Naive thymus-derived CD4-positive, alpha-beta T cell (primary cell): ENCODE data around the gene ADARB1. TPM values are rescaled to one million over a fixed set of nuclear protein-coding genes. Genes with fewer than 3 reads are reported as not detected.

Source experiments
- ATAC-seq: fragments of 150-1000 bp; cut with Tn5 transposase; 2 replicates; pipeline ENCODE4 v1.10.0; 2021; ENCODE audit warnings: mild to moderate bottlenecking, moderate library complexity
- CTCF ChIA-PET: fragments of 350-600 bp; sonication (Branson Sonifier 250); formaldehyde crosslinking; loops from one replicate; lab custom pipeline; 2021; ENCODE audit warnings: antibody characterized with exemption; lab: Charles Lee
- POLR2A ChIA-PET: fragments of 350-600 bp; sonication (Branson Sonifier 250); formaldehyde crosslinking; loops from one replicate; lab custom pipeline; 2021; ENCODE audit warnings: antibody characterized with exemption, inconsistent platforms; lab: Charles Lee
- DNase-seq, 9 donors: peaks; one replicate each; pipeline versions ENCODE4 v3.0.0 to v3.0.0-alpha.2; 2020 to 2022; ENCODE audit warnings: mixed read lengths in 1 of 9
- H3K27ac ChIP-seq: one replicate; pipeline ENCODE4 v1.7.0; 2013; ENCODE audit warnings: mild to moderate bottlenecking, low read depth, low read length, moderate library complexity
- H3K27me3 ChIP-seq, 2 donors: one replicate each; pipeline ENCODE4 v1.7.0; 2013; ENCODE audit warnings: low read length in 2 of 2, mild to moderate bottlenecking in 2 of 2, moderate library complexity in 2 of 2; ENCODE audit not compliant: control insufficient read depth in 2 of 2, insufficient read depth in 2 of 2
- H3K36me3 ChIP-seq, 3 experiments: 1 replicate in 2 of 3; 2 replicates in 1 of 3; pipeline ENCODE4 v1.7.0; 2013; ENCODE audit warnings: low read length in 3 of 3, mild to moderate bottlenecking in 3 of 3, moderate library complexity in 1 of 3; ENCODE audit not compliant: insufficient read depth in 3 of 3, control insufficient read depth in 2 of 3
- H3K4me1 ChIP-seq, 2 donors: one replicate each; pipeline ENCODE4 v1.7.0; 2013; ENCODE audit warnings: low read length in 2 of 2, mild to moderate bottlenecking in 2 of 2, moderate library complexity in 1 of 2; ENCODE audit not compliant: control insufficient read depth in 2 of 2, insufficient read depth in 2 of 2
- H3K4me3 ChIP-seq: 2 replicates; pipeline ENCODE4 v1.7.0; 2013; ENCODE audit warnings: mild to moderate bottlenecking, low read length
- H3K9me3 ChIP-seq, 3 experiments: 1 replicate in 2 of 3; 2 replicates in 1 of 3; pipeline ENCODE4 v1.7.0; 2013; ENCODE audit warnings: low read length in 3 of 3; ENCODE audit not compliant: control insufficient read depth in 2 of 3
- H3K27ac Mint-ChIP-seq, 9 donors: one replicate each; pipeline ENCODE4 v1.8.0; 2020 to 2022; ENCODE audit warnings: mixed read lengths in 9 of 9, mild to moderate bottlenecking in 8 of 9, moderate library complexity in 5 of 9, inconsistent platforms in 2 of 9
- H3K27me3 Mint-ChIP-seq, 5 donors: one replicate each; pipeline ENCODE4 v1.8.0; 2021 to 2022; ENCODE audit warnings: mixed read lengths in 5 of 5, mild to moderate bottlenecking in 1 of 5
- H3K36me3 Mint-ChIP-seq, 5 donors: one replicate each; pipeline ENCODE4 v1.8.0; 2020 to 2022; ENCODE audit warnings: mixed read lengths in 5 of 5, mild to moderate bottlenecking in 3 of 5, inconsistent platforms in 1 of 5
- H3K4me1 Mint-ChIP-seq, 7 donors: one replicate each; pipeline ENCODE4 v1.8.0; 2020 to 2022; ENCODE audit warnings: mixed read lengths in 7 of 7, mild to moderate bottlenecking in 3 of 7, inconsistent platforms in 1 of 7
- H3K4me3 Mint-ChIP-seq, 10 donors: one replicate each; pipeline ENCODE4 v1.8.0; 2020 to 2022; ENCODE audit warnings: mild to moderate bottlenecking in 10 of 10, mixed read lengths in 10 of 10, moderate library complexity in 6 of 10, inconsistent platforms in 2 of 10
- H3K9me3 Mint-ChIP-seq, 11 donors: one replicate each; pipeline ENCODE4 v1.8.0; 2020 to 2022; ENCODE audit warnings: mixed read lengths in 11 of 11, mild to moderate bottlenecking in 4 of 11, inconsistent platforms in 1 of 11, moderate library complexity in 1 of 11
- intact Hi-C, 2 donors: fragments of 100-400 bp; cut with micrococcal nuclease; formaldehyde crosslinking; loops; one replicate each; pipeline ENCODE4 v1.15.1; 2023
- polyA plus RNA-seq, 2 donors: library from polyadenylated mRNA; unstranded; fragments of 300-500 nt; fragmentation: Illumina TruSeq; gene quantifications; one replicate each; pipeline ENCODE4 v1.2.3, GENCODE V29; 2021
- total RNA-seq, 6 experiments: library from RNA in 5 of 6; stranded (reverse) in 5 of 6; gene quantifications; 1 replicate in 5 of 6; 2 replicates in 1 of 6; pipeline ENCODE4 v1.2.3 and lab custom pipeline; 2021 to 2026

Gene ADARB1
- total and polyA plus RNA-seq, 7 experiments from 2014 or later, result 6.2 to 52.2 (median 38.4) TPM

DNA sequence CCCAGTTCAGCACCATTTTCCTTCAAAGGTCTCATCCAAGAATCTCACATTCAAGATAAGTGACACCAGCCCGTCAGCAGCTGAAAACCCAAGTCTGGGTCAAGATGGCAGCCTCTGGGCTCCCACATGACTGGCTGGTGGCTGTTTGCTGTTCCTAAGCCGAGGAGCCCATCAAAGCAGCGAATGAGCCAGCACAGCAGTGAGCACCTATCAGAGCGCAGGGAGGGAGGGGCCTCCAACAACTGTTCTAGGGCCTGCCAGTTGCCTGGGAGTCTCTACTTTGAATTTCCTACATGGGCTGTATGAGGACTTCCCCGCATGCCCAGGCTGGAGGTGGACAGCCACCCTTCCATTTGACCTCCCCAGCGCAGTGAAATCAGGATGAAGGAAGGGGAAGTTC is 102.7 kb downstream of the ADARB1 start:
- peaks cover 5 to 50% (median 27%) of the 10 kb centered on the region in 5 donors for H3K36me3 Mint-ChIP-seq
- no peak overlapping the region for H3K27ac Mint-ChIP-seq
- no peaks in the 10 kb centered on the region for H3K9me3 Mint-ChIP-seq
- H3K27me3 Mint-ChIP-seq, result no peaks in the 10 kb centered on the region
- Histone ChIP-seq H3K9me3 (no peaks in the 10 kb centered on the region), H3K4me3 (no peak overlapping the region), H3K4me1 (no peaks in the 10 kb centered on the region), H3K36me3 (peaks cover 0 to 61% (median 7%) of the 10 kb centered on the region in 3 experiments), H3K27me3 (no peaks in the 10 kb centered on the region), H3K27ac (no peak overlapping the region)
- H3K4me1 Mint-ChIP-seq, result peaks cover 0 to 3% (median 0%) of the 10 kb centered on the region in 7 donors
- intact Hi-C loops, result no loop called here
- POLR2A ChIA-PET, result no interaction called here
- no peak for ATAC-seq
- no peak overlapping the region for H3K4me3 Mint-ChIP-seq
- no peak for DNase-seq
- CTCF ChIA-PET, result no interaction called here

DNA sequence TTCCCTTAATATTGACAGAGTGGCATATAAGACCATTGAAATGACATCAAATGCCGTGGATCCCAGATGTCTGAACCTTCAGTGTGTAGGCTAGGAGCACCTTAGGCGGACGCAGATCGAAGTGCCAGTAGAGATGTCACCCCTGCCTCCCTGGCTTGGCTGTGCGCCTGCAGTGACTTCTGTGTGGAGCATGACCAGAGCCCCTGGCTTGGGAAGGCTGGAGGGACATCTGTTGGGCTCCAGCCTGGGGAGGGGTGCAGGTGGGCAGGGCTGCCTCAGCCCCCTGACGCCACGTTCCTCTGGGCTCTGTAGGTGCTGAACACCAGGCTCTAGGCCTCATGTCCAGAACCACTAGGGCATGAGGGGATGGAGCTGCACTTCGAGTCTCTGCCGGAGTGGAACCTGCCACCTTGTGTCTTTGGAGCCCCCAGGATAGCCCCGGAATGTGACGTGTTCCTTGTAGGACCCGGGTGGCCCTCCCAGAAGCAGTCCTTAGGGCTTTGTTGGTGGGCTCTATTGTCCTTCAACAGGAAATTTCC is 103.8 kb downstream of the ADARB1 start:
- H3K36me3 Mint-ChIP-seq, result peaks cover 5 to 51% (median 34%) of the 10 kb centered on the region in 5 donors
- no peak overlapping the region for H3K4me3 Mint-ChIP-seq
- intact Hi-C loops, result no loop called here

DNA sequence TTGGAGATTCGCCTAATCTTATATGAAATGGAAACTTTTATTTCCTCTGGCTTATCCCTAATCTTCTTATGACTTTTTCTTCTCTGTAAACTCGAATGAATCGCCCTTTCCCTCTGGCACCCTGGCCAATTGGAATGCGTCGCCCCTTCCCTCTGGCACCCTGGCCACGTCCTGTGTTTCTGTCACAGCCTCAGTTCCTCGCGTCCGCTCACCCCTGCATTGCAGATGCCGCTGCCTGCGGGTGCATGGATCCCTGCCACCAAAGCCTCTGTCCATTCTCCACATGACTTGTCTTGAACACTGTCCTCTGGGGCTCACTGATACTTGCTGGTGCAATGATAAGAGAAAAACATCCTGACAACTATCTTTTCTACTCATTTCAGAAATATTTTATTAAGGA is 104.6 kb downstream of the ADARB1 start:
- Histone ChIP-seq H3K4me1 (no peaks in the 10 kb centered on the region), H3K36me3 (peaks cover 0 to 57% (median 7%) of the 10 kb centered on the region in 3 experiments), H3K27ac (no peak overlapping the region), H3K4me3 (no peak overlapping the region), H3K27me3 (no peaks in the 10 kb centered on the region), H3K9me3 (no peaks in the 10 kb centered on the region)
- ChIA-PET POLR2A (no interaction called here), CTCF (no interaction called here)
- peaks cover 5 to 58% (median 36%) of the 10 kb centered on the region in 5 donors for H3K36me3 Mint-ChIP-seq
- no peaks in the 10 kb centered on the region for H3K27me3 Mint-ChIP-seq
- no peak overlapping the region for H3K27ac Mint-ChIP-seq
- no peak overlapping the region for H3K4me3 Mint-ChIP-seq
- no peak for ATAC-seq
- H3K9me3 Mint-ChIP-seq, result no peaks in the 10 kb centered on the region
- intact Hi-C loops, result no loop called here
- peaks cover 0 to 2% (median 0%) of the 10 kb centered on the region in 7 donors for H3K4me1 Mint-ChIP-seq
- DNase-seq, result no peak

More for the DNA sequence above, 103.8 kb downstream of the ADARB1 start:
- Histone ChIP-seq H3K4me1 (no peaks in the 10 kb centered on the region), H3K9me3 (no peaks in the 10 kb centered on the region), H3K27ac (no peak overlapping the region), H3K4me3 (no peak overlapping the region), H3K36me3 (peaks cover 0 to 60% (median 7%) of the 10 kb centered on the region in 3 experiments), H3K27me3 (no peaks in the 10 kb centered on the region)
- ATAC-seq (no peak), DNase-seq (no peak)
- H3K9me3 Mint-ChIP-seq, result no peaks in the 10 kb centered on the region
- CTCF ChIA-PET, result no interaction called here
- H3K27me3 Mint-ChIP-seq, result no peaks in the 10 kb centered on the region
- peaks cover 0 to 2% (median 0%) of the 10 kb centered on the region in 7 donors for H3K4me1 Mint-ChIP-seq
- POLR2A ChIA-PET, result no interaction called here
- no peak overlapping the region for H3K27ac Mint-ChIP-seq

DNA sequence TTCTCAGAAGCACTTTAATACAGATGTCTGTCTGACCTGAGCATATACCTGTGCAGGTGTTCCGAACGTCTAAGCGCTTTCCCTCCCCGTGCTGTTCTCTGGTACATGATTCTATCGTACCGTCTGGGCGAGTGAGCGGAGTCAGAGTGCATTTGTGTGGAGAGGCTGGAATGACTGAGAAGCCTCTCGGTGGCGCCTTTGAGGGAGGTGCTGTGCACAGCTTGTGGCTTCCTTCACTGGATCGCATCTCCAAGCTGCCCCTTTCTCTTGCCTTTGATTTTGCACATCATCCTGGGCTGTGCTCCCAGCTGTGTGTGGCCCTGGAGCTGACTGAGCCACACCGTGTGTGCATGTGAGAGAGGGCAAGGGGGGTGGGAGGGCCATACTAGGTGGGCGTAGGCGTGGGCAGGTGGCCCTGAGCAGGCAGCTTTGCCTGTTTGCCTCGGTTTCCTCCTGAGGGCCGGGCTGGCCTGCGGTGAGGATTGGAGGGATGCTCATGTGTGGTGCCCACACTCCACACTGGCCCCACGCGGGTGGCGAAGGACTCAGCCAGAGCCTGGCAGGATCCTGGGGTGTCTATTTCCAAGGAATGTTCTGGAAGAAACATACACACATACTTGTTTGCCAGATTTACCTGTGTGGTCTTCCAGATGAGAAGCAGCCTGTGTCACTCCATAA is 105.3 kb downstream of the ADARB1 start:
- no peak for ATAC-seq

DNA sequence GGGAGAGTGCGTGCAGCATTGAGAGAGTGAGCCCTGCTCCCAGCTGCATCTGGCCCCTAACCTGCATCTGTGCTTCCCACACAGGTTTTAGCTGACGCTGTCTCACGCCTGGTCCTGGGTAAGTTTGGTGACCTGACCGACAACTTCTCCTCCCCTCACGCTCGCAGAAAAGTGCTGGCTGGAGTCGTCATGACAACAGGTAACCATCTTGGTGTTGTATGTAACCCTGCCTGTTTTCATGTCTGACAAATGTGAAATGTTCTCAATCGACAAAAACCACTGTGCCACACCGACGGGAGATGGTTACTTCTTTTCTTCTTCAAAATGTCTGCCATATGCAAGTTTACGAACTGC is 105.8 kb downstream of the ADARB1 start:
- POLR2A ChIA-PET, result no interaction called here
- H3K27ac Mint-ChIP-seq, result no peak overlapping the region
- no peaks in the 10 kb centered on the region for H3K27me3 ChIP-seq
- no peaks in the 10 kb centered on the region for H3K9me3 ChIP-seq
- DNase-seq (no peak), ATAC-seq (no peak)
- no peaks in the 10 kb centered on the region for H3K4me1 ChIP-seq
- intact Hi-C loops, result no loop called here
- H3K4me3 Mint-ChIP-seq, result no peak overlapping the region
- H3K27ac ChIP-seq, result no peak overlapping the region
- H3K36me3 ChIP-seq, result peaks cover 0 to 64% (median 7%) of the 10 kb centered on the region in 3 experiments
- H3K36me3 Mint-ChIP-seq, result peaks cover 11 to 67% (median 43%) of the 10 kb centered on the region in 5 donors
- H3K27me3 Mint-ChIP-seq, result no peaks in the 10 kb centered on the region
- H3K4me1 Mint-ChIP-seq, result peaks cover 0 to 2% (median 0%) of the 10 kb centered on the region in 7 donors
- peaks cover 0 to under 1% (median 0%) of the 10 kb centered on the region in 11 donors for H3K9me3 Mint-ChIP-seq
- no peak overlapping the region for H3K4me3 ChIP-seq
- CTCF ChIA-PET, result no interaction called here

More for the DNA sequence above, 105.3 kb downstream of the ADARB1 start:
- ChIA-PET POLR2A (no interaction called here), CTCF (no interaction called here)
- DNase-seq, result no peak
- H3K9me3 ChIP-seq, result no peaks in the 10 kb centered on the region
- Mint-ChIP-seq H3K9me3 (no peaks in the 10 kb centered on the region), H3K4me1 (peaks cover 0 to 2% (median 0%) of the 10 kb centered on the region in 7 donors), H3K4me3 (no peak overlapping the region), H3K27me3 (no peaks in the 10 kb centered on the region), H3K27ac (peak overlapping the region in 1 of 9 donors; percentile 49), H3K36me3 (peaks cover 6 to 62% (median 38%) of the 10 kb centered on the region in 5 donors)
- no peaks in the 10 kb centered on the region for H3K27me3 ChIP-seq
- intact Hi-C loops, result no loop called here
- H3K27ac ChIP-seq, result no peak overlapping the region
- no peak overlapping the region for H3K4me3 ChIP-seq
- H3K36me3 ChIP-seq, result peaks cover 0 to 58% (median 7%) of the 10 kb centered on the region in 3 experiments
- H3K4me1 ChIP-seq, result no peaks in the 10 kb centered on the region

DNA sequence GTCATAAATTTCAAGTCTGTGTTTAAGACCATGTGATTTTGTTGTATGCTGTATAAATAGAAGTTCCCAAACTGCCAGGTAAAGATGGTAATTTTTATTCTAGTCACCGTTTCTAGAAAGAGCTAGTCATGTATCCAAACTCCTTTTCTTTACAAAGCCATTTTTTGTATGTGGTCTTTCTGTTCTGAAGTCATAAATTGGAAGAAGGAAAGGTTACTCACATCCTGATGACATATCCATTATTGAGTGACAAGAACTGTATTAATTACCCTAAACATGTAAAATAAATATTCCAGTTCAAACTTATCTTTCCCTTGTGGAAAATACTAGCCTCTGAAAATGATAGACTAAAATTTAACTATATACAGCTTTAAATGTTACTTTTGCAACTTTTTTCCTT is 108.6 kb downstream of the ADARB1 start:
- H3K36me3 Mint-ChIP-seq, result peaks cover 35 to 74% (median 62%) of the 10 kb centered on the region in 5 donors

More for the DNA sequence above, 108.6 kb downstream of the ADARB1 start:
- Histone ChIP-seq H3K36me3 (peaks cover 7 to 72% (median 20%) of the 10 kb centered on the region in 3 experiments), H3K9me3 (peaks cover 0 to 16% (median 0%) of the 10 kb centered on the region in 3 experiments), H3K27ac (no peak overlapping the region), H3K4me1 (no peaks in the 10 kb centered on the region), H3K4me3 (no peak overlapping the region), H3K27me3 (no peaks in the 10 kb centered on the region)
- POLR2A ChIA-PET, result interaction anchor here (0.7 kb wide), 1 partner anchor 1985 kb away, joined by 3 read pairs; no protein-coding TSS in a partner anchor
- DNase-seq (no peak), ATAC-seq (no peak)
- CTCF ChIA-PET, result no interaction called here
- Mint-ChIP-seq H3K9me3 (peaks cover 4 to 28% (median 18%) of the 10 kb centered on the region in 11 donors), H3K4me3 (no peak overlapping the region), H3K4me1 (peaks cover 0 to 2% (median 0%) of the 10 kb centered on the region in 7 donors), H3K27ac (peak overlapping the region in 1 of 9 donors; percentile 22), H3K27me3 (no peaks in the 10 kb centered on the region)
- intact Hi-C loops, result no loop called here
